Measurements from ENCODE around the gene RARG. TPM values are rescaled to one million over a fixed set of nuclear protein-coding genes. Genes with fewer than 3 reads are reported as not detected.

RARG gene
- total RNA-seq, 6 donors from 2014 or later: 21.2 to 43.0 (median 32.1) TPM

DNA sequence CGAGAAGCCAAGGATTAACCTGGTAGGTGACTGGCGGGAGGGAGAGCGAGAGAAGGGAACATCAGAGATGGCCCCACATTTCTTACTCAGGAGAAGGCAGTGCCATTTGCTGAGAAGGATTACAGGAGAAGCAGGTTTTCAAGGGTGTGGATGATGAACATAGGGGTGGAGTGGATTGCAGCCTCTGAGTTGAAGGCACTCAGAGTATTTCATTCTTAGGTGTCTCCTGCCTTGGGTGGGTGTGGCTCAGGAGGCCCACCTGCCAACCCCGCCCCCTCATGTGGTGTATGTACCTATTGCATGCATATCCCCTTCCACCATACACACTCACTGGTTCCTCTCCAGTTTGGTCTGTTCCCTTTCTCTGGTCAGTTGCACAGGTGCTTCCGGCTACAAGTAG, 42.4 kb upstream of the RARG start:
- Histone ChIP-seq H3K36me3 (no peaks in the 10 kb centered on the region), H3K4me1 (peaks cover 0 to 1% (median 0%) of the 10 kb centered on the region in 4 donors), H3K4me3 (no peak overlapping the region), H3K9me3 (no peaks in the 10 kb centered on the region), H3K27ac (no peak overlapping the region), H3K27me3 (no peaks in the 10 kb centered on the region)
- 93 to 95% methylated on average over 5 of the region's 5 CpGs for WGBS, 2 donors
- DNase-seq (no peak), ATAC-seq (ENCODE audit: low FRiP score in 2 of 2) (no peak)
- no peak for TF ChIP-seq EP300 (IDR thresholded peaks at IDR 0.05)
- no peak for TF ChIP-seq POLR2AphosphoS5 (IDR thresholded peaks at IDR 0.05)
- TF ChIP-seq, protein P1, sequence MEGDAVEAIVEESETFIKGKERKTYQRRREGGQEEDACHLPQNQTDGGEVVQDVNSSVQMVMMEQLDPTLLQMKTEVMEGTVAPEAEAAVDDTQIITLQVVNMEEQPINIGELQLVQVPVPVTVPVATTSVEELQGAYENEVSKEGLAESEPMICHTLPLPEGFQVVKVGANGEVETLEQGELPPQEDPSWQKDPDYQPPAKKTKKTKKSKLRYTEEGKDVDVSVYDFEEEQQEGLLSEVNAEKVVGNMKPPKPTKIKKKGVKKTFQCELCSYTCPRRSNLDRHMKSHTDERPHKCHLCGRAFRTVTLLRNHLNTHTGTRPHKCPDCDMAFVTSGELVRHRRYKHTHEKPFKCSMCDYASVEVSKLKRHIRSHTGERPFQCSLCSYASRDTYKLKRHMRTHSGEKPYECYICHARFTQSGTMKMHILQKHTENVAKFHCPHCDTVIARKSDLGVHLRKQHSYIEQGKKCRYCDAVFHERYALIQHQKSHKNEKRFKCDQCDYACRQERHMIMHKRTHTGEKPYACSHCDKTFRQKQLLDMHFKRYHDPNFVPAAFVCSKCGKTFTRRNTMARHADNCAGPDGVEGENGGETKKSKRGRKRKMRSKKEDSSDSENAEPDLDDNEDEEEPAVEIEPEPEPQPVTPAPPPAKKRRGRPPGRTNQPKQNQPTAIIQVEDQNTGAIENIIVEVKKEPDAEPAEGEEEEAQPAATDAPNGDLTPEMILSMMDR (IDR thresholded peaks at IDR 0.05): no peak
- no peak for TF ChIP-seq POLR2A (IDR thresholded peaks at IDR 0.05)

DNA sequence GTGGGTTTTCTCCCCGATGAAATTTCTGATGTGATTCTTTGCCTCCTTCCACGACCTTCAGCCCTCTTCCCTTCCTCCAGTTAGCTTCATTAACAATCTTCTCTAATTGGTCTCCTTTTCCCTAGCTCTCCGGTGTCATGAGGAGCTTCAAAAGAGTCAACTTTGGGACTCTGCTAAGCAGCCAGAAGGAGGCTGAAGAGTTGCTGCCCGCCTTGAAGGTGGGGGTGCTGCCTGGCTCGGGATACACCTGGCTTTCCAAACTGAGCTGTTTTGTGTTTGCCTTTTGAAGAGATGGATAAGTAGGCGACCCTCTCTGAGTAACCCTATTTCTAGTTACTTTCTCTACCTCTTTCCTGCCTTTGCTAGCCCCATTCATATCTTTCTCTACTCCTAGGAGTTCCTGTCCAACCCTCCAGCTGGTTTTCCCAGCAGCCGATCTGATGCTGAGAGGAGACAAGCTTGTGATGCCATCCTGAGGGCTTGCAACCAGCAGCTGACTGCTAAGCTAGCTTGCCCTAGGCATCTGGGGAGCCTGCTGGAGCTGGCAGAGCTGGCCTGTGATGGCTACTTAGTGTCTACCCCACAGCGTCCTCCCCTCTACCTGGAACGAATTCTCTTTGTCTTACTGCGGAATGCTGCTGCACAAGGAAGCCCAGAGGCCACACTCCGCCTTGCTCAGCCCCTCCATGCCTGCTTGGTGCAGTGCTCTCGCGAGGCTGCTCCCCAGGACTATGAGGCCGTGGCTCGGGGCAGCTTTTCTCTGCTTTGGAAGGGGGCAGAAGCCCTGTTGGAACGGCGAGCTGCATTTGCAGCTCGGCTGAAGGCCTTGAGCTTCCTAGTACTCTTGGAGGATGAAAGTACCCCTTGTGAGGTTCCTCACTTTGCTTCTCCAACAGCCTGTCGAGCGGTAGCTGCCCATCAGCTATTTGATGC, 36.9 kb upstream of the RARG start:
- ATAC-seq (ENCODE audit: low FRiP score in 2 of 2): no peak
- peak overlapping the region; percentile 52 to 74 (median 69) for H3K4me3 ChIP-seq
- peaks cover 8 to 22% (median 16%) of the 10 kb centered on the region in 4 donors for H3K4me1 ChIP-seq
- peak overlapping the region in 3 of 4 donors; percentile 47 to 80 (median 47) for H3K27ac ChIP-seq
- WGBS, 2 donors: 58 to 61% methylated on average over 17 to 20 of the region's 20 CpGs
- TF ChIP-seq, protein P1 (IDR thresholded peaks at IDR 0.05): no peak
- TF ChIP-seq EP300 (IDR thresholded peaks at IDR 0.05): no peak
- TF ChIP-seq POLR2A (IDR thresholded peaks at IDR 0.05): no peak
- TF ChIP-seq POLR2AphosphoS5 (IDR thresholded peaks at IDR 0.05): no peak
- H3K36me3 ChIP-seq: no peaks in the 10 kb centered on the region
- no peaks in the 10 kb centered on the region for H3K27me3 ChIP-seq
- DNase-seq: no peak
- H3K9me3 ChIP-seq: no peaks in the 10 kb centered on the region

DNA sequence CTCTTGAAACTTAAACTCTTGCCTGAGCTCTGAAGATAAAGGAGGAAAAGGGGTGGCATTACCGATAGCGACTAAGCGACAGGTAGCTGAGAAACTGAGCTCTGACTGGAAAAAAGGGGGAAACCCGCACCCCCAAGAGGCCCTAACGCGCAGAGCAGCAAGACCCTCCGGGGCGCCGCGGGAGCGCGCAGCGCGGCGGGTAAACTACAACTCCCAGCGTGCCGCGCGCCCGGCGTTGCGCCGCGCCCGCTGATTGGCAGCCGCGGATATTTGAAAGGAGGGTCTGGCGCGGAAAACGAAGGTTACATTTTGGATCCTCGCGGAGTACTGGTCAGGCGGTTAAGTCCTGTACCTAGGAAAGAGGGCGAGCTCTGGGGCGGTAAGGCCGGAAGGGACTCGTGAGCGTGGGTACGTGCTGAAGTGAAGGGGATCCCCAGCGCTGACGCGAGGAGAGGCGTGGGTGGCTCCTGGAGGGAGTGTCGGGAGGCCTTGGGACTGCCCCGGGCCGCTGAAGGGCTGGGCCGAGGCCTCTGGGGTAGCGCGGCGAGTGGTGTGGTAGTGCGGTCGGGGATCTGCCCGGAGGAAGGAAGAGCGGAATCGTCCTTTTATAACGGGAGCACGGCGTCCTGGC, 36.1 kb upstream of the RARG start, which contains the start of gene ESPL1:
Gene ESPL1 (plus strand): TSS at position 301 of the 631 bp plus-strand sequence. CDS start 468 bp downstream, outside the sequence.
- Histone ChIP-seq H3K27ac (peak within 1 kb of the TSS; percentile 47 to 80 (median 58)), H3K36me3 (no peaks in the 10 kb centered on the region), H3K4me1 (peaks cover 8 to 22% (median 16%) of the 10 kb centered on the region in 4 donors), H3K27me3 (no peaks in the 10 kb centered on the region), H3K9me3 (no peaks in the 10 kb centered on the region), H3K4me3 (peak within 1 kb of the TSS; percentile 52 to 74 (median 69))
- DNase-seq (peak; percentile 75 to 96), ATAC-seq (ENCODE audit: low FRiP score in 2 of 2) (peak; percentile 82 to 97)
- WGBS, 2 donors: 1 to 2% methylated on average over 47 to 57 of the region's 58 CpGs
- TF ChIP-seq, protein P1 (IDR thresholded peaks at IDR 0.05): peak; percentile 24 to 56 (median 32)
- peak; percentile 36 to 58 for TF ChIP-seq POLR2AphosphoS5 (IDR thresholded peaks at IDR 0.05)
- peak in 1 of 4 donors; percentile 24 for TF ChIP-seq EP300 (IDR thresholded peaks at IDR 0.05)
- TF ChIP-seq POLR2A (IDR thresholded peaks at IDR 0.05): no peak

DNA sequence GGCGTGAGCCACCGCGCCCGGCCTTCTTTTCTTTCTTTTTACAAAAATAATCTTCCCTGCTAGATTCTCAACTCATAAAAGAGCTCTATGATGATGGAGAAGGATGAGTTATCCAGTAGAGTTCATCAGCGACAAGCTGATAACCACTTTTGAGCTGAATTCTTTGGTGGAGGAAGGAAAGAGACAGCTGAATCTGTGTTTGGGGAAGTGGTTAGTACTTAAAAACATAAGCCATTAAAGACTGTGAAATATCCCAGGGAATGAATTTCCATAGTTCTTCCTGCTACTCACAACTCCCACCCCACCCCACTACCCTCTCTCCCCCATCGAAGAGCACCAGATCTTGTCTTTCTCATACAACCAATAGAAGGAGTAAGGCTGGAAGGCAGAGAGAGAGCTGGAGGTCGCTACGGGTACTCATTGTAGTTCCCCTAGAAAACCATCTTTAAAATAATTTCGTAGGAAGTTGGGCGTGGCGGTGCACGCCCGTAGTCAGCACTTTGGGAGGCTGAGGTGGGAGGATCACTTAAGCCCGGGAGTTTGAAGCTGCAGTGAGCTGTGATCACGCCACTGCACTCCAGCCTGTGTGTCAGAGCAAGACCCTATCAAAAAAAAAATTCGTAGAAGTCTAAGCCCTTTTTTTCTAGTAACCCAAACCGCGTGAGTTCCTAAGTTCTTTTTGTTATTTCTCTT, 35.4 kb upstream of the RARG start:
- TF ChIP-seq, protein P1 (IDR thresholded peaks at IDR 0.05): no peak
- TF ChIP-seq EP300 (IDR thresholded peaks at IDR 0.05): no peak
- no peak for TF ChIP-seq POLR2AphosphoS5 (IDR thresholded peaks at IDR 0.05)
- no peak for TF ChIP-seq POLR2A (IDR thresholded peaks at IDR 0.05)
- Histone ChIP-seq H3K4me1 (peaks cover 8 to 22% (median 16%) of the 10 kb centered on the region in 4 donors), H3K36me3 (no peaks in the 10 kb centered on the region), H3K4me3 (peak overlapping the region; percentile 52 to 74 (median 69)), H3K27ac (peak overlapping the region; percentile 47 to 80 (median 58)), H3K27me3 (no peaks in the 10 kb centered on the region), H3K9me3 (no peaks in the 10 kb centered on the region)
- DNase-seq (no peak), ATAC-seq (ENCODE audit: low FRiP score in 2 of 2) (peak in 1 of 2 donors; percentile 70)
- WGBS, 2 donors: 41 to 42% methylated on average over 18 of the region's 18 CpGs
